ENCODE results near the gene RERE.

GRCh38 chr1:8651236-8651890 lies 166.1 kb downstream of the RERE start:
- TF ChIP-seq CTCF (conservative IDR thresholded peaks at IDR 0.05) (no peak), ZFX (IDR thresholded peaks at IDR 0.05) (no peak)

Measured in C4-2B (cell line).